ENCODE data around the gene CDC42EP4.

DNA sequence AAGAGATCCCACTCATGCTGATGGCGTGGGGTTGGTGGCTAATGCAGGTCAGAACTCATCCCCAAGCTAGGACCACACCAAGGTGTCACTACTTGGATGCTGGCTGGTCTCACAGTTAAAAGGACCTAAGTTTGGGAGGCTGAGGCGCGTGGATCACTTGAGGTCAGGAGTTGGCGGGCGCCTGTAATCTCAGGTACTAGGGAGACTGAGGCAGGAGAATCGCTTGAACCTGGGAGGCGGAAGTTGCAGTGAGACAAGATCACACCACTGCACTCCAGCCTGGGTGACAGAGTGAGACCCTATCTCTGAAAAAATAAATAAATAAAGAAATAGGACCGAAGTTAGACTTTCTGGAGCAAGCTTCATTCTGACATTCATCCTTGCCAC lies 6.6 kb upstream of the CDC42EP4 start:
- TF ChIP-seq, protein P1, sequence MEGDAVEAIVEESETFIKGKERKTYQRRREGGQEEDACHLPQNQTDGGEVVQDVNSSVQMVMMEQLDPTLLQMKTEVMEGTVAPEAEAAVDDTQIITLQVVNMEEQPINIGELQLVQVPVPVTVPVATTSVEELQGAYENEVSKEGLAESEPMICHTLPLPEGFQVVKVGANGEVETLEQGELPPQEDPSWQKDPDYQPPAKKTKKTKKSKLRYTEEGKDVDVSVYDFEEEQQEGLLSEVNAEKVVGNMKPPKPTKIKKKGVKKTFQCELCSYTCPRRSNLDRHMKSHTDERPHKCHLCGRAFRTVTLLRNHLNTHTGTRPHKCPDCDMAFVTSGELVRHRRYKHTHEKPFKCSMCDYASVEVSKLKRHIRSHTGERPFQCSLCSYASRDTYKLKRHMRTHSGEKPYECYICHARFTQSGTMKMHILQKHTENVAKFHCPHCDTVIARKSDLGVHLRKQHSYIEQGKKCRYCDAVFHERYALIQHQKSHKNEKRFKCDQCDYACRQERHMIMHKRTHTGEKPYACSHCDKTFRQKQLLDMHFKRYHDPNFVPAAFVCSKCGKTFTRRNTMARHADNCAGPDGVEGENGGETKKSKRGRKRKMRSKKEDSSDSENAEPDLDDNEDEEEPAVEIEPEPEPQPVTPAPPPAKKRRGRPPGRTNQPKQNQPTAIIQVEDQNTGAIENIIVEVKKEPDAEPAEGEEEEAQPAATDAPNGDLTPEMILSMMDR (tag by site-specific recombination; IDR thresholded peaks at IDR 0.05): no peak
- no peak for TF ChIP-seq ZNF121 (tag by site-specific recombination; IDR thresholded peaks at IDR 0.05)
- no peak for TF ChIP-seq ZNF18 (tag by site-specific recombination; IDR thresholded peaks at IDR 0.05)
- TF ChIP-seq ZNF174 (tag by site-specific recombination; IDR thresholded peaks at IDR 0.05): no peak
- no peak for TF ChIP-seq ZNF248 (tag by site-specific recombination; IDR thresholded peaks at IDR 0.05)
- TF ChIP-seq ZNF530 (tag by site-specific recombination; IDR thresholded peaks at IDR 0.05; ENCODE audit: low read depth): no peak
- no peak for TF ChIP-seq SP2 (tag by site-specific recombination; IDR thresholded peaks at IDR 0.05)
- no peak for TF ChIP-seq ZNF654 (tag by site-specific recombination; IDR thresholded peaks at IDR 0.05; ENCODE audit: low read depth)
- no peak for TF ChIP-seq HOXA7 (CRISPR knock-in tag; IDR thresholded peaks at IDR 0.05; ENCODE audit: borderline replicate concordance)
- TF ChIP-seq ZBTB11 (tag by site-specific recombination; conservative IDR thresholded peaks at IDR 0.05; ENCODE audit: low read depth): no peak
- TF ChIP-seq ZNF560 (tag by site-specific recombination; IDR thresholded peaks at IDR 0.05; ENCODE audit: borderline replicate concordance): no peak

Data from HEK293 (cell line).